Liver (tissue), 9 donors: ENCODE results near the gene N4BP3. TPM values are rescaled to one million over a fixed set of nuclear protein-coding genes. Genes with fewer than 3 reads are reported as not detected.
A peak's percentile ranks its signal among the peaks of the same experiment; 100 is the strongest.
"Not testable (repeated sequence)": the region's sequence is repeated elsewhere in the genome, so short reads cannot be mapped to it uniquely, and the experiment has no call there.

ENCODE experiments used
- DNase-seq: peaks from one replicate; pipeline ENCODE4 v3.0.0-alpha.2; 2017; ENCODE audit warnings: low spot score
- H3K27ac ChIP-seq, 2 donors: one replicate each; pipeline ENCODE4 v1.7.0; 2013; ENCODE audit warnings: inconsistent platforms in 2 of 2, low read length in 2 of 2, control low read depth in 1 of 2, low read depth in 1 of 2, mild to moderate bottlenecking in 1 of 2
- H3K27me3 ChIP-seq, 4 donors: one replicate each; pipeline versions ENCODE4 v1.6.1 to v1.7.0; 2013; ENCODE audit warnings: low read length in 3 of 4, inconsistent platforms in 1 of 4, mild to moderate bottlenecking in 1 of 4, moderate library complexity in 1 of 4; ENCODE audit not compliant: control insufficient read depth in 4 of 4, insufficient read depth in 4 of 4
- H3K36me3 ChIP-seq, 4 donors: one replicate each; pipeline versions ENCODE4 v1.6.1 to v1.7.0; 2013; ENCODE audit warnings: low read length in 3 of 4, mild to moderate bottlenecking in 3 of 4, low read depth in 1 of 4, moderate library complexity in 1 of 4; ENCODE audit not compliant: control insufficient read depth in 4 of 4, insufficient read depth in 3 of 4
- H3K4me1 ChIP-seq, 4 donors: one replicate each; pipeline versions ENCODE4 v1.6.1 to v1.7.0; 2013; ENCODE audit warnings: low read length in 3 of 4, mild to moderate bottlenecking in 3 of 4, moderate library complexity in 1 of 4; ENCODE audit not compliant: control insufficient read depth in 4 of 4, insufficient read depth in 4 of 4
- H3K4me3 ChIP-seq, 3 donors: one replicate each; pipeline versions ENCODE4 v1.6.1 to v1.7.0; 2013; ENCODE audit warnings: low read length in 3 of 3, control low read depth in 1 of 3, low read depth in 1 of 3, mild to moderate bottlenecking in 1 of 3
- H3K9ac ChIP-seq, 2 donors: one replicate each; pipeline ENCODE4 v1.7.0; 2013; ENCODE audit warnings: low read length in 2 of 2, mild to moderate bottlenecking in 2 of 2, moderate library complexity in 2 of 2, control low read depth in 1 of 2, low read depth in 1 of 2
- H3K9me3 ChIP-seq, 4 donors: one replicate each; pipeline versions ENCODE4 v1.6.1 to v1.7.0; 2013; ENCODE audit warnings: low read length in 3 of 4; ENCODE audit not compliant: control insufficient read depth in 4 of 4
- GABPA ChIP-seq, 2 donors: IDR thresholded peaks in 1 of 2; conservative IDR thresholded peaks in 1 of 2; 2 replicates each; pipeline ENCODE4 v1.6.1; 2016; ENCODE audit warnings: antibody characterized with exemption in 2 of 2, mild to moderate bottlenecking in 1 of 2, moderate library complexity in 1 of 2
- HNF4A ChIP-seq, 2 donors: conservative IDR thresholded peaks; 2 replicates each; pipeline ENCODE4 v1.6.1; 2016; ENCODE audit warnings: antibody characterized with exemption in 2 of 2, mild to moderate bottlenecking in 2 of 2
- RAD21 ChIP-seq, 2 donors: IDR thresholded peaks; 2 replicates each; pipeline ENCODE4 v1.6.1; 2016; ENCODE audit warnings: antibody characterized with exemption in 2 of 2, mild to moderate bottlenecking in 2 of 2
- REST ChIP-seq: IDR thresholded peaks from 2 replicates; pipeline ENCODE4 v1.6.1; 2016; ENCODE audit warnings: antibody characterized with exemption, mild to moderate bottlenecking
- SP1 ChIP-seq: IDR thresholded peaks from 2 replicates; pipeline ENCODE4 v1.6.1; 2018; ENCODE audit warnings: antibody characterized with exemption, mild to moderate bottlenecking
- ZBTB33 ChIP-seq: IDR thresholded peaks from 2 replicates; pipeline ENCODE4 v1.6.1; 2016; ENCODE audit warnings: antibody characterized with exemption
- WGBS: extraction: QIAGEN DNeasy Blood & Tissue Kit; methylation state at CpG from one replicate; pipeline ENCODE4 v1.1.7; 2013; 5-methylcytosine and 5-hydroxymethylcytosine counted together
- polyA plus RNA-seq, 2 donors: library from polyadenylated mRNA; stranded (reverse) in 1 of 2; unstranded in 1 of 2; fragments of 200-250 nt in 1 of 2; fragments of >200 nt in 1 of 2; fragmentation: Nextera tagmentation in 1 of 2; extraction: Ambion mirVana in 1 of 2; gene quantifications; one replicate each; pipeline versions ENCODE4 v1.2.1 to v1.2.3, GENCODE V29; 2013 to 2015
- total RNA-seq, 2 donors: library from RNA; depleted of rRNA; stranded (reverse); fragments of >200 nt; gene quantifications; one replicate each; pipeline ENCODE4 v1.2.3, GENCODE V29; 2014
- donor health status: healthy.
- donor health status: healthy.
- donor health status: healthy.
- donor health status: healthy.
- donor health status: healthy.

Gene N4BP3
- total and polyA plus RNA-seq, 4 donors = 0.06 to 0.28 (median 0.08) TPM; not detected in 1

GRCh38 chr5:178129296-178129695, 16.0 kb downstream of the N4BP3 start (continued):
- no peak for TF ChIP-seq REST

- DNase-seq, H3K27me3 ChIP-seq, H3K9me3 ChIP-seq, H3K36me3 ChIP-seq: not testable (repeated sequence)
- Histone ChIP-seq H3K4me1 (peaks cover 6 to 14% (median 8%) of the 10 kb centered on the region in 4 donors), H3K4me3 (peak overlapping the region; percentile 66 to 87 (median 77)), H3K27ac (peak overlapping the region; percentile 44 to 83), H3K9ac (peak overlapping the region in 1 of 2 donors; percentile 39)
- WGBS = 28% methylated on average over 11 of the region's 11 CpGs
These were observed 16.9 kb downstream of the N4BP3 start for GRCh38 chr5:178130234-178130575.

GRCh38 chr5:178130576-178131445, 17.5 kb downstream of the N4BP3 start, which contains the start of gene RMND5B:
Gene RMND5B (plus strand): TSS chr5:178131014. CDS start chr5:178138120, 7,106 bp downstream.
- Histone ChIP-seq H3K27me3 (no peaks in the 10 kb centered on the region), H3K27ac (peak within 1 kb of the TSS; percentile 48 to 83), H3K4me3 (peak within 1 kb of the TSS; percentile 66 to 87 (median 77)), H3K36me3 (peaks cover 0 to 4% (median 0%) of the 10 kb centered on the region in 4 donors), H3K9me3 (no peaks in the 10 kb centered on the region), H3K9ac (peak within 1 kb of the TSS; percentile 34 to 79), H3K4me1 (peaks cover 6 to 14% (median 8%) of the 10 kb centered on the region in 4 donors)
- WGBS = under 1% methylated on average over 102 of the region's 102 CpGs
- DNase-seq = peak; percentile 87
- TF ChIP-seq GABPA (IDR thresholded peaks at IDR 0.05 in 1 of 2, conservative IDR thresholded peaks at IDR 0.05 in 1 of 2) (peak in 1 of 2 donors; percentile 84), RAD21 (IDR thresholded peaks at IDR 0.05) (no peak), ZBTB33 (no peak), REST (no peak), SP1 (no peak), HNF4A (conservative IDR thresholded peaks at IDR 0.05) (no peak)
